Raji (cell line): ENCODE data around the gene PTCD2.

Experiments
- POLR2A ChIP-seq: IDR thresholded peaks from 2 replicates; pipeline ENCODE4 v1.6.1; 2011; ENCODE audit warnings: low read depth, low read length, control low read depth; ENCODE audit not compliant: insufficient read depth

PTCD2 gene

DNA sequence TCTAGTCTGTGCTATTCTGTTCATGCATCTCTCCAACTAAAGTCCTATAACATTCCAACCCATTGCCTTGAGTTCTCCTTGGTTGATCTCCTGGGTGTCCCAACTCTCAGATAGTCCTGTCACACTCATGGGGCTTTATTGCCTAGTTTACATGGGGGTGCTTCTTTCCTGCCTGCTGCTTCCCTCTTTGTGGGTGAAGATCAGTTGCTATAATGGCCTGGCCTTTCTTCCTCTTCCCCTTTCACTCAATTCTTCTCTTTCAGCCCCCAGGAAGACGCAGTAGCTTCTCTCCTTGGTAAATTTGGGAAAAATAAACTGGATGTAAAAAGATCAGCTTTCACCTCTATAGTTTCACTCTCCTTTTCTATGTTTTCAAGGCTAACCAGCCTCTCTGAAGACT, 66.5 kb downstream of the PTCD2 start:
- no peak for TF ChIP-seq POLR2A

GRCh38 chr5:72387985-72388384, 67.8 kb downstream of the PTCD2 start:
- TF ChIP-seq POLR2A: no peak

DNA sequence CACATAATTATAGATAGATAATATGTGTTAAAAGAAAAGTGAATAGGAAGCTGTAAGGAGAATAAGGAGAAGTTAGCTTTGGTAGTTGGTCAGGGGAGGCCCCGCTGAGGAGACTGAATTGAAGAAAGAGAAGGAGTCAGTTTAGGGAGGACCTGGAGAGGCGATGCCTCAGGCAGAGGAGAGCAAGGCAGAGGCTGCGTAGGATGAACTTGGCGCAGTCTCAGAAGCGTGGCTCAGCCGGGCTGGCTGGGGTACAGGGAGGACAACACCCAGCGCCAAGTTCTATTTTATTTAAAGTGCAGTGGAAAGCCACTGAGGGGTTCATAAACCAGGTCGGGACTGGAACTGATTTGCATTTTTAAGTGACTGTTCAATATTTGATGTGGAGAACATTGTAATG, 68.5 kb downstream of the PTCD2 start:
- no peak for TF ChIP-seq POLR2A

- TF ChIP-seq POLR2A: no peak
These were observed 70.7 kb downstream of the PTCD2 start for GRCh38 chr5:72390836-72391235.

DNA sequence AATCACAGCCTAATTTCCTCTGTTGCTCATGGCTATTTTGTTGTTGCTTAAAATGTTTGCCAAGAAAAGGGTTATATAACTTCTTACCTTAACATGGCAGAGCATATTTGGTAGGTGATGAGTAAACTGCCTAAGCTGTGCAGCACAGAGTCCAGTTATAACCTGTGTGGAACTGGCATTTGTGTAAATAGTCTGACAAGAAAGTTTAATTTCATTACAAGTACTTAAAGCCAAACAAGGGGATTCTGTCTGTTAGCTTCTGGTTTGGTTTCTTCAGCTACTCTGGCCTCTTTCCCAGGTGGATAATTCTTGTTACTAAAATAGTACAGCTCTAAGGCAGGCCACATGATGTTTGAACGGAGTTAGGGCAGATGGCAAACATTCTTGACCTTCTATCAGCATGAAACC, 72.2 kb downstream of the PTCD2 start:
- no peak for TF ChIP-seq POLR2A

DNA sequence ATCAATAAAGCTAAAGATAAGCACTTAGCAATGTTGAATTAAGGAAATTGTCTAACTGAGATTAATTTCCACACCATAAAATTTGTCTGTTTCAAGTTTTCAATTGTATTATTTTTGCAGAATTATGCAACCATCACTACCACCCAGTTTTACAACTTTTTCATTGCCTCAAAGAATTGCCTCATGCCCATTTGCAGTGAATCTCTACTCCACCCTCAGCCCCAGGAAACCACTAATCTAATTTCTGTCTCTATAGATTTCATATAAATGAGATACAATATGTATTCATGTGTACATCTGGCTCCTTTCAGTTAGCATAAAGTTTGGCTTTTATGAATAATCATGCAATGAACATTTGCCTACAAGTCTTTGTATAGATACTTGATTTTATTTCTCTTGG, 72.9 kb downstream of the PTCD2 start:
- no peak for TF ChIP-seq POLR2A

- no peak for TF ChIP-seq POLR2A
These were observed 74.5 kb downstream of the PTCD2 start for GRCh38 chr5:72394688-72395087.

GRCh38 chr5:72397836-72398235, 77.7 kb downstream of the PTCD2 start:
- TF ChIP-seq POLR2A: no peak

DNA sequence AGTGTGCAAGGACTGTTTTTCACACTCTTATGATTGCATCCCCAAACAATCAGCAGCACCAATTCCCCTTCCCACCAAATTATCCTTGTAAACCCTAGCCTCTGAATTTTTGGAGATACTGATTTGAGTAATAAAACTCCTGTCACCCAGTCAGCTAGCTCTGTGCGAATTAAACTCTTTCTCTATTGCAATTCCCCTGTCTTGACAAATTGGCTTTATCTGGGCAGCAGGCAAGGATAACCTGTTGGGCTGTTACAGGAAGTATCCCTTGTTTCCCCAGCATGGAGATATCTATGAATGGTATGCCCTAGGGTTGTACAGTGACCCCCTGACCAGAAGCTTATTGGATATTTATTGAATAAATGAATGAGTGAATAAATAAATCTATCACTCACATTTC, 80.8 kb downstream of the PTCD2 start:
- no peak for TF ChIP-seq POLR2A

DNA sequence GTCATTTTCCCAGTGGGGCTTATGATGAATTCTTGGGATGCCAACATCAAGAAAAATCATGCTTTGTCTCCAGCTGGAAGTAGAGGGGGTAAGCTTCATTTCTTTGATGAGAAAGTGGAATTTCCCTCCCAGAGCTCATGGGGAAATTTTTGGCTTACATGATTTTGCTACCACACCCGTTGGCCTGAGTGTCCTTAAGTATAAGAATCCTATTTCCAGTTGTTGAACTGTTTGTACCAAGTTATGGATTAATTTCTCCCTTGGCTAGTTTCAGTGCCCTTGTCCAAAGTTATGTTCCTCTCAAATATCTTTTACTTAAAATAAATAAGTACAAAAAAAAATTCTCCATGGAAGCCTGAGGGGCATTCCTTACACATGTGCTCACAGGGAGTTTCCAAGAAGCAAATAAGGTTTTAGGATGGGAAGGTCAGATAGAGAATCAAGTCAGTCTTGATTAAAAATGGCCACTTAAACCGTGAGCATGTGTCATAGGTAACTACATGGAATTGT, 82.3 kb downstream of the PTCD2 start:
- no peak for TF ChIP-seq POLR2A

DNA sequence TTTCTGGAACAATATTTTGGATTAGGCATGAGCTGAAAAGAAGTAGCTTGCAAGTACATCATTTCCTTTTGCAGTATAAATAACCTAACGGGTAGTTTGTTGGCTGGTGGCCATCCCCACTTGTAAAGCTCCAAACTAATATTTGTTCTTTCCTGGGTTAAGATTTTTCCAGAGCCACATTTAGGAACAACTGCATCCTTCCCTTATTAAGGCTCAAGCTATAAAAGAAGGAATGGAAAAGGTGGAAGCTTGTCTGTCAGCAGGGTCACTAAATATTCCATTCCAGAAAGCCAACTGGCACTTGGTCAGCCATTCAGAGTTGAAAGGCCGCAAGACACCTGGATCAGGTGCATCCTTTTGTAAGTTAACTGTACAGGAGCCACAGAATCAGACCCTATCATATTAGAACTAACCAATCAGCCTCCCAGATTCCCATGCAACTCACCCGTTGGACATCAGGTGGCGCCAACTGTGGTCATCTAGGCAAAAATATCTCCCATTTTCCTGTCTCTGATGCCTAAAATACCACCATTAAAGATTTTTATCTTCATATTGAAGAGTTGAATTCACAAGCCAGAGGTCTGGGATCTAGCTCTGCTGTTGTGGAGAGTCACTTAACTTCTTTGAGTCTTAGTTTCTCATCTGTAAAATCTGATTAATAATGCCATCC, 82.9 kb downstream of the PTCD2 start:
- TF ChIP-seq POLR2A: no peak

- no peak for TF ChIP-seq POLR2A
These were observed 86.9 kb downstream of the PTCD2 start for GRCh38 chr5:72407078-72407477.

DNA sequence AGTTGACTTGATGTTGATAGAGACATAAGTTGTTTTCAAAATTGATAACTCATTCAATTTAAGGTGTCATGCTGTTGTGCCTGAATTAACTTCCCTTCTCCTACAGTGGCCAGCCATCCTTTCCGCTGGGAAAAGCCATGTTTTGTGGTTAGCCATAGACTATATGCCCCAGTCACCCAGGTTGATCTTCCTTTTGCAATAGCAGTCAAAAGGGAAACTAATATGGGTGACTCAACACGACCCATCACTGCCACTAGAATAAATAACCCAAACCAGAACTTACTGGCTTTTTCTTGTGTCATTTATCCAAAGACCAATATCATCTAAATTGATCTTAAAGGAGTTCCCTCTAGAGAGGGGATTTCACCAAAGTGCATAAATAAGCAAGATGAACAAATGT, 87.4 kb downstream of the PTCD2 start:
- no peak for TF ChIP-seq POLR2A

- no peak for TF ChIP-seq POLR2A
These were observed 88.0 kb downstream of the PTCD2 start for GRCh38 chr5:72408127-72408526.

DNA sequence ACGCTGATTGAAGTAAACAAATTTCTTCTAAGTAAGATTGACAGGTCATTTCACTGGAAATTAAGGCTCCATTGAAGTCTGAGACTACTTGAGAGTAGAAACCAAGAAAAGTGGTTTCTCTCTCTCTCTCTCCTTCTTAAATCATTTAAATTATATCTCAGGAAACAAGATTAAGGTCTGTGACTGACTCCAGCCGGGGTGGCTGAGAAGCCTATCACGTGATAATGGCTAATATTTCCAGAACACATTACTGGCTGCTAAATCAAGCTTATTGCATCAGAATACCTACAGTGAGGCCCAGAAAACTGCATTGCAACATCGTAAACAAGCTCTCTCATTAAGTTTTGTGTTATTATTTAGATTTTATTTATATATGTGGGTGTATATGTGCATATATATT, 88.4 kb downstream of the PTCD2 start:
- TF ChIP-seq POLR2A: no peak

GRCh38 chr5:72410688-72411295, 90.6 kb downstream of the PTCD2 start:
- no peak for TF ChIP-seq POLR2A
